GM18526 (cell line): ENCODE results near the gene PPHLN1.

ENCODE experiments used
- POLR2A ChIP-seq: IDR thresholded peaks from 3 replicates; pipeline ENCODE4 v1.6.1; 2011; ENCODE audit not compliant: insufficient read length; ENCODE audit errors: extremely low read depth

Gene PPHLN1

DNA sequence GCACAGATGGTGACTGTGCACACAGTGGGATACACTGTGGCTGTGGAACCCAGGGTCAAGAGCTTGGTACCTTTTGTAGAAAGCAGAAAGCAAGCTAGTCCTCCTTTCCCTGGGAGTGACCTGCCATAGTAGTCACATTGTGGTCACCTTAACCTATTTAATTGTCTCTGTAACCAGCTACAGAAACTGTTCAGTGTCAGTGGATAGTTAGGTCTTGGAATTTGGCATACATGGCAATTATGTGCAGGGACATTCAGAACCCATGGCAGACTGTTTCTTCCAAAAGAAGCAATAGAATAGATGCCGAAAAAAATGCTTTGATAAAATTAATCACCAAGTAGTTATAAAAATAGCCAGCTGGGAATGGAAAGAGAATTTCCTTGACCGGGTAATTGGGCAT is 30.4 kb downstream of the PPHLN1 start:
- TF ChIP-seq POLR2A = no peak

DNA sequence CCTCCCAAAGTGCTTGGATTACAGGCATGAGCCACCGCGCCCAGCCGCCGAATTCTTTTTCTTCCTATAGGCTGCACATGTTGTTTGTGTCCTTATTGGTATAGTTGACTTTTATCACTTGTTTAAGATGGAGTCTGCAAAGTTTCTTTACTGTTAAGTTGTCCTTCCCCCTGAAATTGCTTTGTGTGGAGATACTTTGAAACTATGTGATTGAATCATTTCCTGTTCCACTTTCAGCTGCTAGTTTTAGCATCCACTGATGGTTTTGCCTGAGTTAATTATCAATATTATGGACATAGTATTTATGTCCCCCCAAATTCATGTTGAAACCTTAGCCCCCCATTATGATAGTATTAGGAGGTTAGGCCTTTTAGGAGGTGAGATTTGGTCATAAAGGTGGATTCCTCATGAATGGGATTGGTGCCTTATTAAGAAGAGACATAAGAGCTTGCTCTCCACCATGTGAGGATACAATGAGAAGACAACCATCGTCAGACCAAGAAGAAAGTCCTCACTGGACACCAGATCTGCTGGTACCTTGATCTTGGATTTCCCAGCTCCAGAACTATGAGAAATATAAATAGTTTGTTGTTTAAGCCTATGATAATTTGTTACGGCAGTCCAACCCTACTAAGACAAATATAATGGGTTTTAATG is 34.9 kb downstream of the PPHLN1 start:
- TF ChIP-seq POLR2A = no peak

DNA sequence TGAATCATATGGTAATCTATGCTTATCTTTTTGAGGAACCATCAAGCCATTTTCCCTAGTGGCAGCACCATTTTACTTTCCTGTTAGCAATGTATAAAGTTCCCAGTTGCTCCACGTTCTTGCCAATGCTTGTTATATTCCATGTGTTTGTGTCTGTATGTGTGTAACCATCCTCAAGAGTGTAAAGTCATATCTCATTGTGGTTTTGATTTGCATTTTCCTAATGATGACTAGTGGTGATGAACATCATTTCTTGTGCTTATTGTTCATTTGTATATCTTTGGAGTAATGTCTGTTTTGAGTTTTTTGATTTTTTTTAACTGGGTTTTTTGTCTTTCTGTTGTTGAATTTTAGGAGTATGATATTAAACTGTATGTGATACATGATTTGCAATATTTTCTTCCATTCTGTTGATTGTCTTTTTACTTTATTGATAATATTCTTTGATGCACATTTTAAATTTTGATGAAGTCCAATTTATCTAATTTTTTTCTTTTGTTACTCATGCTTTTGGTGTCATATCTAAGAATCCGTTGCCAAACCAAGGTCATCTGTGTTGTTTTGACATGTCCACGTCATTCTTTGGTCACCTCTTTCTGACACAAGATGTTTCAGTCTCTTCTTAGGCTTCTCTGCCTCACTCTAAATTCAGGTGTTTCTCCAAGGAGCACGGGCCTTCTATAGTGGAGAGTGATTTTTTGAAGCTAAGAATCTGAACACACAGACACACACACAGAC is 36.1 kb downstream of the PPHLN1 start:
- no peak for TF ChIP-seq POLR2A

DNA sequence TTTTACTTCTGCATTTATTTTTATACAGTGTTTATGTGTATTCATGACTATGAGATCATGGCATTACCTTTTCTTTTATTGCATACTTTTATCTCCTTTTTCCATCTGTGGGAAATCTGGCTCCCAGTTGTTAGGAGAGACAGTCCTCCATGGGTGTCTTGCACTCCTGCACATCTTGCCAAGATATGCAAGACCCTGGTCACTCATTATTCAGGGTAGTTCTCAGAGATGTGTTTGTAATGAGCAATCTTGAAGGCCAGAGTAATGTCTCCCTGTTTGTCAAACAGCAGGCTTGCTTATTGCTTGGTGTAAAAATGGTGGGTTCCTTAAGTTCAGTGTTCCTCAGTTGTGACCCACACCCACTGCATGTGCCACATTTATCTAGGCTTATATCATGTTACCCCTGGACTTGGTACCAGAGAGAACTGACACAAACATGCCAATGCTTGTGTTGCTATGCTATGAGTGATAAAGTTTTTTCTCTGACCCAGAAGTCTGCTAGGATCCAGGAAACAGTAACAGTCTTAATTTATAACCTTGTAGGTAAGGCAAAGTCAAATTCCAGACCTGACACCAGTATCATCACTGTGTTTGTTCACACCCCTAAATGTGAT is 36.8 kb downstream of the PPHLN1 start:
- TF ChIP-seq POLR2A = no peak

DNA sequence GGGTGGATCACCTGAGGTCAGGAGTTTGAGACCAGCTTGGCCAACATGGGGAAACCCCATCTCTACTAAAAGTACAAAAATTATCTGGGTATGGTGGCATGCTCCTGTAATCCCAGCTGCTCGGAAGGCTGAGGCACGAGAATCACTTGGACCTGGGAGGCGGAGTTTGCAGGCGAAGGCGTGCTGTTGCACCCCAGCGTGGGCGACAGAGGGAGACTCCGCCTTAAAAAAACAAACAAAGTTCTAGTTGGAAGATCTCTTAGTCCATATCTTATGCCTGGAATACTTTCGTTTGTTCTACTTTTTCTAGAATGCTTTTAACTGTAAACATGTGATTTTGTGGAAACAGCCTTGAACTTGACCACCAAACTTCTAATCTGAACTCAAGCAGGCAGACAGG is 38.7 kb downstream of the PPHLN1 start:
- no peak for TF ChIP-seq POLR2A

DNA sequence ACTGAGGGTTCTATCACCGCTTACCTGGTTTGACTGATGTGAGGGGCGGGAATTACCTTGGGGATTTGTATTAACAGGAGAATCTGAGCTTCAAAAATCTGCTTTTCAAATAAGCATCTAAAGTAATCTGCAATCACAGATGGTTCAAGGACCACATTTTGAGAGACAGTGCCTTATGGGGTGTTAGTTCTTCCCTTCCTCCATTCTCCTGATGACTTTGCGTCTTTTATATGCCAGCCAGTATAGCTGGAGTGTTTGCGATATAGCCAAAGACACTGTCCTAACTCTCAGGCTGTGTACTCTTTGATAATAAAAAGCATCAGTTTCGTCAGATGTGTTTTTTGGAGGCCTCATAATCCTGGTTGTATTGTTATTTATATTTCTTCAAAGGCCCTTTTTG is 39.5 kb downstream of the PPHLN1 start:
- TF ChIP-seq POLR2A = no peak

DNA sequence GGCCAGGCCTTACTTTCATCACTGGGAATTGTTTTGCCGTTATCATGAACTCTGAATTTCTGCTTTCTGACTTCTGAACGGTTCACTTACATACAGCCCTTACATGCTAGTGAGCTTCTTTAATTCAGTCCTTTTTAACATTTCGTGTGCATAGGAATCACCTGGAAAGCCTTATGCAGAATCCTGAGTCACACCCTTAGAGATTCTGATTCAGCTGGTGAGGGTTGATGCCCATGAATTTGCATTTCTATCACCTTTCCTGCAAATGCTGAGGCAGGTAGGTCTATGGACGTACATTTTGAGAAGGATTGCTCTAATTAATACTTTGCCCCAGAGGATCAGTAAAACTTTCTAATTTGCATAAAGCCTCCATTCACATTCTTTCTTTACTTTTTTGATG is 44.0 kb downstream of the PPHLN1 start:
- TF ChIP-seq POLR2A = no peak

DNA sequence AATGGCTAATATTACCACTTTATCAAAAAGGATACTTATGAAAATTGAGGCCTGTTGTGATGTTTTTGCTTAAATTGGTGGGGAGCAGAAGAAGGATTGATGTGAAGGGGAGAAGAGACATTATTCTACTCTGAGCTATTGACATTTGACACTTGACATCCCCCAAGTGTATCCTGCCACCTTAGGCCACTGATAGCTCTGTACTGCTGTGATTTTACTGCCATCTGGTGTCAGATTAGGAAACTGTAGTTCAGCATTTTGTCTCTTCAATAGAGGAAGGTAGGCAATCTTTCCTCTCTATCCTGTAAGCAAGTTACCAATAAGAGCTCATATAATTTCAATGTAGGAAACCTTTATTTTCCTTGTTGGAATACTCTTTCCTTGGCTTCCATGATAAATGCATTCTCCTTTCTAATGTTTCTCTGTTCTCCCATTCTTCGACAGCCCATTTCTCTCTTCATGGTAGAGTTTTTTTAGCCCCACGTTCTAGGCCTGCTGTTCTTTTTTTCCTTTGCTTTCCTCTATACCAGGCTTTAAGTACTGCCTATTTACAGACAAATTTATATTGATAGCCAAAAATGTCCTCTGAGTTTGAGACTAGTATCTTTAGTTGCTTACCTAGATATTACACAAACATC is 46.3 kb downstream of the PPHLN1 start:
- TF ChIP-seq POLR2A = no peak

DNA sequence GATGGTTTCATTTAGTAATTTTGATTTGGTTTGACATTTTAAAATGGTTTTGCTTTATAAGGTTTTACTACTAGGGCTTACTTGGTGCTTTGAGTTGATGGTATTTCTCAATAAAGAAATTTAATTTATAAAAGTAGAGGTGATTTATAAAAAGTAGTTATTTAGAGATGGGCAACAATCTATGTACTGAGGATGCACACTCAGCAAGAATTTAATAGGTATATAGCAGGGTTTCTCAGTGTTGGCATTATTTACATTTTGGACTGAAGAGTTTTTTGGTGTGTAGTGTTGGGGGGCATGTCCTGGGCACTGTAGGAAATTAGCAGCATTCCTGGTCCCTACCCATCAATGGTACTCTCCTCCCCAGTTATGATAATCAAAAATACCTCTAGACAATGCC is 47.7 kb downstream of the PPHLN1 start:
- no peak for TF ChIP-seq POLR2A

DNA sequence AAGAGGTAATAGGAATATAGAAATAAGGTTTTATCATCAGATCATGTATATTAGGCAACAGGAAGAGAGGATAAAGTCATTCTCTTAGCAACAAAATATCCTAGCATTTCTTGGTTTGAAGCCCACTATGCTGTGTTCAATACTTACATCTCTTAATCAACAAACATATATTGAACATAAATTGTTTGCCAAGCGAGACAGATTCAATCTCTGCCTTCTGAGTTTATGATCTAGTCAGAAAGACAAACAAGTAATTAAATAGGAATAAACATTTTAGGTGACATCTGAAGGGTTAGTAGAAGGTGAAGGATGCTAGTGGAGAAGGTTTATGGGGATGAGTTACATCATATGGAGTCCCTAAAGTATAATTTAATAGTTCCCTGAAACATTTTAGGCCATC is 54.8 kb downstream of the PPHLN1 start:
- no peak for TF ChIP-seq POLR2A

DNA sequence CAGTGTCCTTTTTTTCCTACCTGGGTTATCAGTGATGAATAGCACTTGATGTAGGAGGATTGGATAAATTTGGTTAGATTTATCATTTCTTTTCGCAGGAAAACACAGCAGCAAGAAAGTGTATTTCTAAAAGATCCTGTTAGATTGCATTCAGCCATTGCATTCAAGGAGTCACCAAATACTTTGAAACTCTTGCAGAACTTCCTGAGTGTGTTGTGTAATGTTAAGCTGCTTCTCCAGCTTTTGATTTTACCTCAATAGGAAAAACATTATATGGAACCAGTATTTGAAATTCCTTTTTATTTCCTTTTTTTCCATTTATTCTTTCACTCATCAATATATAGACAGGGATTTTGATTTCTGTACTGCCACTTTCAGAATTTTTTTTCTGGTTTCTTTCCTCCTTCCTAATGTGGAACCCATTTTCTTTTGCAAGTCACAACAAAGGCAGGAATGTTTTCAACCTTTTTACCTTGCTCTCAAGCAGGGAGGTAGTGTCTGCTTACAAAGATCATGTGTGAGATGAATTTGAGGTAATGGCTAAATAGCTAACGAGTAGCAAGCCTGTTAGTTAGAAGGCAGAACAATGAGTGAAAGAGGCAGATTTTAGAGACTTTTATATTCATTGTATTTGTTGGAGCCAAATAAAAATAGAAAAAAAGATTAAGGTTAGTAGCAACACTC is 56.2 kb downstream of the PPHLN1 start:
- TF ChIP-seq POLR2A = no peak

DNA sequence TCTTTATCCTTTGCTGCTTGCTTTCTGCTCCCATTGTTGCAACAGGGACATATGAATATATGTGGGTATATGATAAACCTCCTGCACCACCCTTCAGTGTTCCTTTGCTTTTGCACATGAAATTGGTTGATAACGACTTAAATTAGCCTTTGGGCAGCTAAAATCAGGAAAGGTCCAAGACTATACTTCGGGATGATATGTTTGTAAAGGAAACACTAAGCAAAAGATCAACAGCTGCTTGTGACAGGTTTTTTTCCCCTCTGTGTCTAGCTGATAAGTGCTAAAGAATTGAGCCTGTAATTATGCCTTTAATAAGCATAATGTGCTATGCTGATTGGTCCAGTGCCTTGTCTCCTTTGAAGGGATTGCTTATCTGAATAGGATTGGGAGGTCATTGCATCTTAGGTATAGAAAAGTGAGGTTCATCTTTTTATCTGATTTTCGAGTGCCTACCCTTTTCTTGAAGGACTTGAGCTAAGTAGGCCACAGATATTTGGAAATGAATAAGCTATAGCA is 59.4 kb downstream of the PPHLN1 start:
- TF ChIP-seq POLR2A = no peak

DNA sequence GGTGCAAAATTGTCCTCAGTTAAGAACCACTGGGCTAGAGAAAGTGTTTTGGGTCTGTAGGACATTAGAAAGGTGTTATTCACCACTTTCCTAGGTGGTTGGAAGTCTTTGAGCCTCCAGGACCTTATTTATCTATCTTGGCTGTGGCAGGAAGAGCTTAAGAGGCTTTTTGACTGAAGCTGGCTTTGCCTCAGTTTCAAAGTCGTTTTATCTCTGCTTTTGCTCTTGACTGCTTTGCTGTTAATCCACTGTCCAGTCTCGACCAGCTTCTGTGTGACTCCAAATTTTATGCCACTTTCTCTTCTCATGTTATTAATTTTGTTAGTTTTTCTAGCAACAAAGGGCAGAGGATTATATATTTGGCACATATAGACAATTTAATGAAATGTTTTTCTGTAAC is 60.3 kb downstream of the PPHLN1 start:
- no peak for TF ChIP-seq POLR2A

DNA sequence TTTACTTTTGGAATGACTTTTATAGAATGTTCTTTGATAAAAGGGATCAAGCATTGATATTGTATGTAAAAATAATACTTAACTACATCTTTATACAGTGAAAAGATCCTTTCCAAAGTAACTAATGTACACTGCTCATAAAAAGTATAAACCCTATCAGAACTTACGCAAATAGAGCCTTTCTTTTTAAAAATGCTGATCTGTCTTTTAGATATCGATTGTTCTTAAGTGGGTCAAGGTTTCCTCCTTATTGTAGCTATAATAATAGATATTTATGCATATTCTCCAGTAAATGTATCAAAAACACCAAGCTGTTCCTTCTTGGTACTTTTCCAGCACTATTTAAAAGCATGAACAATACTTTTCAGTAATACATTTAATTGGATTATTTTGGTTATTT is 68.5 kb downstream of the PPHLN1 start:
- no peak for TF ChIP-seq POLR2A

DNA sequence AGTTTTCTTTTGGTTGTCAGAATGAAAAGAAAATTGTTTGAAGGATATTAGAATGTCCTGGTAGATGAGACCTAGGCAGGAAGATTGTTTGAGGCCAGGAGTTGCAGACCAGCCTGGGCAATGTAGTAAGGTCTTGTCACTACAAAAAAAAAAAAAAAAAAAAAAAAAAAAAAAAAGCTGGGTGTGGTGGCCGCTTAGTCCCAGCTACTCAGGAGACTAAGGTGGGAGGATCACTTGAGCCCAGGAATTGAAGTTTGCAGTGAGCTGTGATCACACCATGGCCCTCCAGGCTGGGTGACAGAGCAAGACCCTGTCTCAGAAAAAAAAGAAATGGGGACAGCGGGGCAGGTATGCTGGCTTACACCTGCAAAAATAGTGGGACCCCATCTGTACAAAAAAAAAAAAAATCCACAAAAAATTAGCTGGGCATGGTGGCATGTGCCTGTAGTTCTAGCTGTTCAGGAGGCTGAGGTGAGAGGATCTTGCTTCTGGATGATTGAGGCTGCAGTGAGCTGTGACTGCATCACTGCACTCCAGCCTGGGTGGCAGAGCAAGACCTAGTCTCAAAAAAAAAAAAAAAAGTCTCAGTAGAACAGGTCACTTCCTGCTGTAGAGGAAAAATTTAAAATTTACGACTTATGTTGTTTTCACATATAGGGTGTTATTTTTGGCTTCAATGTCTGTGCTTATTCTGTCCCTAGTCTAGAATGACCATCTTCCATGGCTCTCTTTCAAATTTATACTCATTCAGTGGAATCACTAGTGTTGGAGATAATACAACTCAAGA is 70.7 kb downstream of the PPHLN1 start:
- no peak for TF ChIP-seq POLR2A

DNA sequence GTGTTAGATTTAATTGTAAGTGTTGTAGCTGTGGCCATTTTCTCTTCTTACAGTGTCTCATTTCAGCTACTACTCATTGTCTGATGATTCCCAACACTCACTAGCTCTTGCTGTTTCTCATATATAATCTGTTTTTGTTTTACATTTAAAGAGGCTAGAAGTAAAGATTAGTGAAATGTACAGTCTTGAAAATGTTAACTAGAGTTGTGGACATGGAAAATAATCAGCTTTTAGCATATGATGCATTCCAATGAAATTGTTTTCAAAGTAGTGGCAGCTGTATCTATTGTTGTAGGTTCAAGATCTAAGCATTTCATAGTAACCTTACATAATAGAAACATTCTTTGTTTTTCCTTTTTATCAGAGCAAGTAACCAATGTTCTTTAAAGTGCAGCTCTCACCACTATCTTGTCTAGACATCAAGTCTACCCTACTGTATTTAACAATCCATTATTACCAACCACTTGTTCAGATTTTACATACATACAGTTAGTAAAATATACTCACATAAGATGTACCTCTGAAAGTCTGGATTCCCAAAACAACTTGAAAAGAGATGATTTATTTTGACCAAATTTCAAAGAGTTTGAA is 76.9 kb downstream of the PPHLN1 start:
- no peak for TF ChIP-seq POLR2A
